ENCODE measurements around the gene FGF12.

- TF ChIP-seq CTCF (IDR thresholded peaks at IDR 0.05 in 2 of 3, conservative IDR thresholded peaks at IDR 0.05 in 1 of 3; ENCODE audit: borderline replicate concordance in 1 of 3, insufficient read depth in 1 of 3, low read depth in 2 of 3, low read length in 2 of 3) = no peak
- no peak for TF ChIP-seq EZH2phosphoT487 (IDR thresholded peaks at IDR 0.05; ENCODE audit: borderline replicate concordance)
- TF ChIP-seq, protein P1, sequence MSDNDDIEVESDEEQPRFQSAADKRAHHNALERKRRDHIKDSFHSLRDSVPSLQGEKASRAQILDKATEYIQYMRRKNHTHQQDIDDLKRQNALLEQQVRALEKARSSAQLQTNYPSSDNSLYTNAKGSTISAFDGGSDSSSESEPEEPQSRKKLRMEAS (IDR thresholded peaks at IDR 0.05) = no peak
- no peak for TF ChIP-seq POLR2A (IDR thresholded peaks at IDR 0.05; ENCODE audit: borderline replicate concordance, extremely low read depth, insufficient read depth, insufficient read length)
- no peak for TF ChIP-seq RAD21 (IDR thresholded peaks at IDR 0.05; ENCODE audit: low read depth)
- no peak for TF ChIP-seq JUND (IDR thresholded peaks at IDR 0.05)
- TF ChIP-seq, protein P2, sequence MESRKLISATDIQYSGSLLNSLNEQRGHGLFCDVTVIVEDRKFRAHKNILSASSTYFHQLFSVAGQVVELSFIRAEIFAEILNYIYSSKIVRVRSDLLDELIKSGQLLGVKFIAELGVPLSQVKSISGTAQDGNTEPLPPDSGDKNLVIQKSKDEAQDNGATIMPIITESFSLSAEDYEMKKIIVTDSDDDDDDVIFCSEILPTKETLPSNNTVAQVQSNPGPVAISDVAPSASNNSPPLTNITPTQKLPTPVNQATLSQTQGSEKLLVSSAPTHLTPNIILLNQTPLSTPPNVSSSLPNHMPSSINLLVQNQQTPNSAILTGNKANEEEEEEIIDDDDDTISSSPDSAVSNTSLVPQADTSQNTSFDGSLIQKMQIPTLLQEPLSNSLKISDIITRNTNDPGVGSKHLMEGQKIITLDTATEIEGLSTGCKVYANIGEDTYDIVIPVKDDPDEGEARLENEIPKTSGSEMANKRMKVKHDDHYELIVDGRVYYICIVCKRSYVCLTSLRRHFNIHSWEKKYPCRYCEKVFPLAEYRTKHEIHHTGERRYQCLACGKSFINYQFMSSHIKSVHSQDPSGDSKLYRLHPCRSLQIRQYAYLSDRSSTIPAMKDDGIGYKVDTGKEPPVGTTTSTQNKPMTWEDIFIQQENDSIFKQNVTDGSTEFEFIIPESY (IDR thresholded peaks at IDR 0.05; ENCODE audit: extremely low read depth, insufficient replicate concordance, low read length) = no peak
- TF ChIP-seq POLR2AphosphoS5 (IDR thresholded peaks at IDR 0.05; ENCODE audit: low read depth, low read length) = no peak
- no peak for TF ChIP-seq CEBPB (IDR thresholded peaks at IDR 0.05; ENCODE audit: low read depth)
- no peak for TF ChIP-seq SRF (IDR thresholded peaks at IDR 0.05; ENCODE audit: low read depth)
- TF ChIP-seq TCF7L2 (IDR thresholded peaks at IDR 0.05; ENCODE audit: borderline replicate concordance, extremely low read depth, insufficient read depth, insufficient read length) = no peak
- TF ChIP-seq, protein P3, sequence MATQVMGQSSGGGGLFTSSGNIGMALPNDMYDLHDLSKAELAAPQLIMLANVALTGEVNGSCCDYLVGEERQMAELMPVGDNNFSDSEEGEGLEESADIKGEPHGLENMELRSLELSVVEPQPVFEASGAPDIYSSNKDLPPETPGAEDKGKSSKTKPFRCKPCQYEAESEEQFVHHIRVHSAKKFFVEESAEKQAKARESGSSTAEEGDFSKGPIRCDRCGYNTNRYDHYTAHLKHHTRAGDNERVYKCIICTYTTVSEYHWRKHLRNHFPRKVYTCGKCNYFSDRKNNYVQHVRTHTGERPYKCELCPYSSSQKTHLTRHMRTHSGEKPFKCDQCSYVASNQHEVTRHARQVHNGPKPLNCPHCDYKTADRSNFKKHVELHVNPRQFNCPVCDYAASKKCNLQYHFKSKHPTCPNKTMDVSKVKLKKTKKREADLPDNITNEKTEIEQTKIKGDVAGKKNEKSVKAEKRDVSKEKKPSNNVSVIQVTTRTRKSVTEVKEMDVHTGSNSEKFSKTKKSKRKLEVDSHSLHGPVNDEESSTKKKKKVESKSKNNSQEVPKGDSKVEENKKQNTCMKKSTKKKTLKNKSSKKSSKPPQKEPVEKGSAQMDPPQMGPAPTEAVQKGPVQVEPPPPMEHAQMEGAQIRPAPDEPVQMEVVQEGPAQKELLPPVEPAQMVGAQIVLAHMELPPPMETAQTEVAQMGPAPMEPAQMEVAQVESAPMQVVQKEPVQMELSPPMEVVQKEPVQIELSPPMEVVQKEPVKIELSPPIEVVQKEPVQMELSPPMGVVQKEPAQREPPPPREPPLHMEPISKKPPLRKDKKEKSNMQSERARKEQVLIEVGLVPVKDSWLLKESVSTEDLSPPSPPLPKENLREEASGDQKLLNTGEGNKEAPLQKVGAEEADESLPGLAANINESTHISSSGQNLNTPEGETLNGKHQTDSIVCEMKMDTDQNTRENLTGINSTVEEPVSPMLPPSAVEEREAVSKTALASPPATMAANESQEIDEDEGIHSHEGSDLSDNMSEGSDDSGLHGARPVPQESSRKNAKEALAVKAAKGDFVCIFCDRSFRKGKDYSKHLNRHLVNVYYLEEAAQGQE (IDR thresholded peaks at IDR 0.05; ENCODE audit: low read depth) = no peak
- no peak for TF ChIP-seq EZH2 (IDR thresholded peaks at IDR 0.05)
- no peak for TF ChIP-seq SIN3A (IDR thresholded peaks at IDR 0.05; ENCODE audit: low read depth)
Observed at GRCh38 chr3:192181151-192181550, 546.2 kb downstream of the FGF12 start.
